K562 (cell line): ENCODE measurements around the gene PARD3B. TPM values are rescaled to one million over a fixed set of nuclear protein-coding genes. Genes with fewer than 3 reads are reported as not detected.

Source experiments
- C11orf30 ChIP-seq: fragments of 450-650 bp; IDR thresholded peaks from 2 replicates; pipeline ENCODE4 v1.6.1; 2016; ENCODE audit warnings: low read depth, mild to moderate bottlenecking
- E2F3 ChIP-seq: fragments of 250-450 bp; sonication (Bioruptor Pico); IDR thresholded peaks from 2 replicates; pipeline ENCODE4 v1.4.0; 2020; ENCODE audit warnings: mild to moderate bottlenecking
- ETV6 ChIP-seq, 3 experiments: fragments of 150-350 bp in 1 of 3; sonication (generic) in 1 of 3; formaldehyde crosslinking in 1 of 3; IDR thresholded peaks; 2 replicates each; pipeline versions ENCODE4 v1.6.1 to v1.8.0; 2014 to 2022; ENCODE audit warnings: borderline replicate concordance in 2 of 3, low read depth in 2 of 3, antibody characterized with exemption in 1 of 3, low read length in 1 of 3, mild to moderate bottlenecking in 1 of 3, missing genetic modification reagents in 1 of 3
- GATAD2B ChIP-seq: fragments of 450-650 bp; IDR thresholded peaks from 2 replicates; pipeline ENCODE4 v1.6.1; 2017; ENCODE audit warnings: mild to moderate bottlenecking, borderline replicate concordance
- HMGXB4 ChIP-seq: sonication (generic); formaldehyde crosslinking; IDR thresholded peaks from 2 replicates; pipeline ENCODE4 v1.8.1; 2023; ENCODE audit warnings: mild to moderate bottlenecking, missing genetic modification reagents
- MAFF ChIP-seq: IDR thresholded peaks from 2 replicates; pipeline ENCODE4 v1.6.1; 2012; ENCODE audit warnings: low read length, improper control_type of control experiment
- MAFG ChIP-seq: fragments of 450-650 bp; conservative IDR thresholded peaks from 2 replicates; pipeline ENCODE4 v1.6.1; 2016; ENCODE audit warnings: missing genetic modification characterization, missing compliant biosample characterization
- NR3C1 ChIP-seq: sonication (generic); formaldehyde crosslinking; IDR thresholded peaks from 2 replicates; pipeline ENCODE4 v1.8.1; 2022; ENCODE audit warnings: missing genetic modification reagents
- PHB2 ChIP-seq: fragments of 450-650 bp; IDR thresholded peaks from 2 replicates; pipeline ENCODE4 v1.6.1; 2017; ENCODE audit warnings: low read depth
- PHF8 ChIP-seq: fragments of 200-600 bp; sonication (generic); IDR thresholded peaks from 2 replicates; pipeline ENCODE4 v1.6.1; 2012; ENCODE audit warnings: mixed run types, mild to moderate bottlenecking, inconsistent platforms, low read length, moderate library complexity, borderline replicate concordance
- POLR2AphosphoS5 ChIP-seq: IDR thresholded peaks from 2 replicates; pipeline ENCODE4 v1.6.1; 2011; ENCODE audit warnings: mild to moderate bottlenecking, low read depth, low read length, moderate library complexity; ENCODE audit not compliant: control insufficient read depth, insufficient read depth
- TAF1 ChIP-seq: IDR thresholded peaks from 2 replicates; pipeline ENCODE4 v1.6.1; 2011; ENCODE audit warnings: mild to moderate bottlenecking, low read length, moderate library complexity; ENCODE audit not compliant: insufficient read depth, control insufficient read depth, severe bottlenecking; ENCODE audit errors: extremely low read depth
- TCF3 ChIP-seq: sonication (generic); formaldehyde crosslinking; IDR thresholded peaks from 2 replicates; pipeline ENCODE4 v1.4.0; 2020; ENCODE audit warnings: mild to moderate bottlenecking, missing genetic modification reagents
- TFE3 ChIP-seq: fragments of 450-650 bp; formaldehyde crosslinking; IDR thresholded peaks from 2 replicates; pipeline ENCODE4 v1.4.0; 2020; ENCODE audit warnings: mild to moderate bottlenecking, mixed read lengths
- TGIF2 ChIP-seq: sonication (generic); formaldehyde crosslinking; IDR thresholded peaks from 2 replicates; pipeline ENCODE4 v1.8.1; 2022; ENCODE audit warnings: mild to moderate bottlenecking, missing genetic modification reagents, moderate library complexity
- XRCC4 ChIP-seq: IDR thresholded peaks from one replicate; pipeline ENCODE4 v1.6.1; 2011; ENCODE audit not compliant: insufficient read depth, insufficient read length; ENCODE audit errors: extremely low read depth
- ZBTB8A ChIP-seq: fragments of 450-650 bp; IDR thresholded peaks from 2 replicates; pipeline ENCODE4 v1.6.1; 2018; ENCODE audit warnings: mild to moderate bottlenecking, moderate library complexity; ENCODE audit not compliant: partially characterized antibody
- ZNF224 ChIP-seq: sonication (generic); formaldehyde crosslinking; IDR thresholded peaks from 2 replicates; pipeline ENCODE4 v1.8.0; 2022; ENCODE audit warnings: mild to moderate bottlenecking, missing genetic modification reagents
- ZNF263 ChIP-seq: sonication (generic); formaldehyde crosslinking; IDR thresholded peaks from 2 replicates; pipeline ENCODE4 v1.8.0; 2022; ENCODE audit warnings: mild to moderate bottlenecking, missing genetic modification reagents, borderline replicate concordance
- ZNF431 ChIP-seq: sonication (generic); formaldehyde crosslinking; IDR thresholded peaks from 2 replicates; pipeline ENCODE4 v1.8.0; 2022; ENCODE audit warnings: mild to moderate bottlenecking, missing genetic modification reagents
- ZNF57 ChIP-seq: fragments of 450-650 bp; formaldehyde crosslinking; IDR thresholded peaks from 2 replicates; pipeline ENCODE4 v1.4.0; 2020; ENCODE audit warnings: mild to moderate bottlenecking, moderate library complexity
- polyA plus RNA-seq, 8 experiments: library from polyadenylated mRNA; depleted of rRNA in 4 of 8; stranded (reverse) in 5 of 8; unstranded in 3 of 8; fragments of >200 nt; fragmentation: Nextera tagmentation in 2 of 8; fragmentation: Illumina TruSeq in 1 of 8; extraction: Ambion mirVana in 2 of 8; extraction: Trizol in 1 of 8; gene quantifications; 2 replicates each; pipeline versions ENCODE4 v1.2.1 to v1.2.3, GENCODE V29; 2011 to 2014; ENCODE audit warnings: inconsistent platforms in 1 of 8, missing spikeins in 1 of 8
- total RNA-seq, 7 experiments: library from RNA; depleted of rRNA in 6 of 7; stranded (reverse); fragments of >200 nt in 6 of 7; fragmentation: Illumina TruSeq in 2 of 7; extraction: Trizol in 2 of 7; gene quantifications; 2 replicates each; pipeline versions ENCODE4 v1.2.1 to v1.2.3, GENCODE V29; 2011 to 2021; ENCODE audit warnings: low replicate concordance in 1 of 7
- TF ChIP-seq, protein P1 (sequence below): IDR thresholded peaks from 2 replicates; pipeline ENCODE4 v1.6.1; 2012; ENCODE audit warnings: low read depth, low read length, improper control_type of control experiment, borderline replicate concordance
- TF ChIP-seq, protein P2 (sequence below): fragments of 450-650 bp; formaldehyde crosslinking; IDR thresholded peaks from 2 replicates; pipeline ENCODE4 v1.4.0; 2022; ENCODE audit warnings: missing genetic modification characterization

The PARD3B gene
- total and polyA plus RNA-seq, 9 of the 15 experiments (the other 6 are each of a cell fraction or from before 2014, with no cell fraction given): 0.15 to 3.0 (median 1.1) TPM

- TF ChIP-seq MAFF (peak; percentile 57), ZNF263 (CRISPR knock-in tag) (no peak), TGIF2 (CRISPR knock-in tag) (no peak), ZBTB8A (no peak), ZNF224 (no peak), ZNF431 (no peak), GATAD2B (no peak), E2F3 (CRISPR knock-in tag) (no peak), PHB2 (no peak), POLR2AphosphoS5 (no peak), ETV6 (IDR thresholded peaks at IDR 0.05; ENCODE audit: borderline replicate concordance in 1 of 2, low read depth in 2 of 2, low read length in 1 of 2) (no peak), ETV6 (CRISPR knock-in tag; IDR thresholded peaks at IDR 0.05; ENCODE audit: borderline replicate concordance) (no peak), MAFG (peak; percentile 69), NR3C1 (CRISPR knock-in tag) (no peak), TCF3 (no peak), C11orf30 (peak; percentile 62; the same call in 1 of the 2 replicates), HMGXB4 (no peak), ZNF57 (CRISPR knock-in tag) (no peak), XRCC4 (no peak), TFE3 (CRISPR knock-in tag) (no peak), PHF8 (no peak), TAF1 (no peak)
- TF ChIP-seq, protein P1, sequence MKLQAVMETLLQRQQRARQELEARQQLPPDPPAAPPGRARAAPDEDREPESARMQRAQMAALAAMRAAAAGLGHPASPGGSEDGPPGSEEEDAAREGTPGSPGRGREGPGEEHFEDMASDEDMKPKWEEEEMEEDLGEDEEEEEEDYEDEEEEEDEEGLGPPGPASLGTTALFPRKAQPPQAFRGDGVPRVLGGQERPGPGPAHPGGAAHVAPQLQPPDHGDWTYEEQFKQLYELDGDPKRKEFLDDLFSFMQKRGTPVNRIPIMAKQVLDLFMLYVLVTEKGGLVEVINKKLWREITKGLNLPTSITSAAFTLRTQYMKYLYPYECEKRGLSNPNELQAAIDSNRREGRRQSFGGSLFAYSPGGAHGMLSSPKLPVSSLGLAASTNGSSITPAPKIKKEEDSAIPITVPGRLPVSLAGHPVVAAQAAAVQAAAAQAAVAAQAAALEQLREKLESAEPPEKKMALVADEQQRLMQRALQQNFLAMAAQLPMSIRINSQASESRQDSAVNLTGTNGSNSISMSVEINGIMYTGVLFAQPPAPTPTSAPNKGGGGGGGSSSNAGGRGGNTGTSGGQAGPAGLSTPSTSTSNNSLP: no peak
- TF ChIP-seq, protein P2, sequence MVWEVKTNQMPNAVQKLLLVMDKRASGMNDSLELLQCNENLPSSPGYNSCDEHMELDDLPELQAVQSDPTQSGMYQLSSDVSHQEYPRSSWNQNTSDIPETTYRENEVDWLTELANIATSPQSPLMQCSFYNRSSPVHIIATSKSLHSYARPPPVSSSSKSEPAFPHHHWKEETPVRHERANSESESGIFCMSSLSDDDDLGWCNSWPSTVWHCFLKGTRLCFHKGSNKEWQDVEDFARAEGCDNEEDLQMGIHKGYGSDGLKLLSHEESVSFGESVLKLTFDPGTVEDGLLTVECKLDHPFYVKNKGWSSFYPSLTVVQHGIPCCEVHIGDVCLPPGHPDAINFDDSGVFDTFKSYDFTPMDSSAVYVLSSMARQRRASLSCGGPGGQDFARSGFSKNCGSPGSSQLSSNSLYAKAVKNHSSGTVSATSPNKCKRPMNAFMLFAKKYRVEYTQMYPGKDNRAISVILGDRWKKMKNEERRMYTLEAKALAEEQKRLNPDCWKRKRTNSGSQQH (CRISPR knock-in tag): no peak
Observed at GRCh38 chr2:204751472-204751871, 206.2 kb downstream of the PARD3B start (continued).
